ENCODE data around the gene PRRT4.

GRCh38 chr7:128302139-128302538 lies 59.4 kb downstream of the PRRT4 start:
- TF ChIP-seq CTCF (IDR thresholded peaks at IDR 0.05) (no peak), POLR2A (IDR thresholded peaks at IDR 0.05) (no peak)

Data from testis (tissue), 2 donors.